ENCODE results near the gene STRADA.

DNA sequence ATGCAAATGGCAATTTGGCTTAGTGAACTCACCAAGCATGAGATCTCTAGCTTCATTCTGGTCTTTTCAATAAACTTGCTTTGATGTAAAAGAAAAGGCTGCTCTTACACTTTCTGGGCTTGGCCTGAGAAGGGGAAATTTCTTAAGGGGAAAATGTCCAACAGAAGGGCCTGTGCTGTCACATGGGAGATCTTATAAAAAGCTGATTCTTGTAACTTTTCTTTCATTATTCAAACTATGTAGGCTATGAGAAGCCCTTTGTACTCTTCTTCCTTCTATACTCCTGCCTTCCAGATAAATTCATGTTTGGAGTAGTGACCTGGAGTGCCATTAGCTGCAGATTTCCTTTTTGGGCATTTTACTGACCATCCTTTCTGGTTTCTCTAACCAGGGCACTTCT, 58.6 kb downstream of the STRADA start:
- TF ChIP-seq, protein P1, sequence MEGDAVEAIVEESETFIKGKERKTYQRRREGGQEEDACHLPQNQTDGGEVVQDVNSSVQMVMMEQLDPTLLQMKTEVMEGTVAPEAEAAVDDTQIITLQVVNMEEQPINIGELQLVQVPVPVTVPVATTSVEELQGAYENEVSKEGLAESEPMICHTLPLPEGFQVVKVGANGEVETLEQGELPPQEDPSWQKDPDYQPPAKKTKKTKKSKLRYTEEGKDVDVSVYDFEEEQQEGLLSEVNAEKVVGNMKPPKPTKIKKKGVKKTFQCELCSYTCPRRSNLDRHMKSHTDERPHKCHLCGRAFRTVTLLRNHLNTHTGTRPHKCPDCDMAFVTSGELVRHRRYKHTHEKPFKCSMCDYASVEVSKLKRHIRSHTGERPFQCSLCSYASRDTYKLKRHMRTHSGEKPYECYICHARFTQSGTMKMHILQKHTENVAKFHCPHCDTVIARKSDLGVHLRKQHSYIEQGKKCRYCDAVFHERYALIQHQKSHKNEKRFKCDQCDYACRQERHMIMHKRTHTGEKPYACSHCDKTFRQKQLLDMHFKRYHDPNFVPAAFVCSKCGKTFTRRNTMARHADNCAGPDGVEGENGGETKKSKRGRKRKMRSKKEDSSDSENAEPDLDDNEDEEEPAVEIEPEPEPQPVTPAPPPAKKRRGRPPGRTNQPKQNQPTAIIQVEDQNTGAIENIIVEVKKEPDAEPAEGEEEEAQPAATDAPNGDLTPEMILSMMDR (conservative IDR thresholded peaks at IDR 0.05 in 1 of 2, IDR thresholded peaks at IDR 0.05 in 1 of 2; ENCODE audit: low read depth in 1 of 2, low read length in 2 of 2): no peak
- no peak for TF ChIP-seq EZH2 (IDR thresholded peaks at IDR 0.05; ENCODE audit: low read length, missing control alignments)

All from fibroblast of lung (primary cell).